K562 (cell line): Measurements from ENCODE around the gene ALG12. TPM values are rescaled to one million over a fixed set of nuclear protein-coding genes. Genes with fewer than 3 reads are reported as not detected.

Experiments
- ATF7 ChIP-seq: fragments of 450-650 bp; IDR thresholded peaks from 2 replicates; pipeline ENCODE4 v1.7.1; 2014; ENCODE audit warnings: mild to moderate bottlenecking, moderate library complexity
- BHLHE40 ChIP-seq: IDR thresholded peaks from 2 replicates; pipeline ENCODE4 v1.6.1; 2011; ENCODE audit warnings: low read length, improper control_type of control experiment
- CTBP1 ChIP-seq: fragments of 450-650 bp; IDR thresholded peaks from 2 replicates; pipeline ENCODE4 v1.6.1; 2016; ENCODE audit warnings: borderline replicate concordance
- GABPB1 ChIP-seq: sonication (generic); formaldehyde crosslinking; IDR thresholded peaks from 2 replicates; pipeline ENCODE4 v1.8.0; 2022; ENCODE audit warnings: mild to moderate bottlenecking, missing genetic modification reagents
- HDGF ChIP-seq: fragments of 450-650 bp; IDR thresholded peaks from 2 replicates; pipeline ENCODE4 v1.6.1; 2016
- ILF3 ChIP-seq: fragments of 450-650 bp; IDR thresholded peaks from 2 replicates; pipeline ENCODE4 v1.6.1; 2018; ENCODE audit warnings: antibody characterized with exemption, mild to moderate bottlenecking, moderate library complexity, borderline replicate concordance
- NFYB ChIP-seq: IDR thresholded peaks from 2 replicates; pipeline ENCODE4 v1.6.1; 2011; ENCODE audit warnings: mild to moderate bottlenecking, moderate library complexity; ENCODE audit not compliant: insufficient read length; ENCODE audit errors: extremely low read depth
- NONO ChIP-seq, 2 experiments: fragments of 200-400 bp in 1 of 2; fragments of 450-650 bp in 1 of 2; formaldehyde crosslinking in 1 of 2; IDR thresholded peaks; 2 replicates each; pipeline ENCODE4 v1.6.1; 2017; ENCODE audit warnings: low read depth in 2 of 2, mild to moderate bottlenecking in 2 of 2, moderate library complexity in 2 of 2, low read length in 1 of 2
- PCBP2 ChIP-seq: fragments of 200-400 bp; formaldehyde crosslinking; IDR thresholded peaks from 2 replicates; pipeline ENCODE4 v1.6.1; 2018; ENCODE audit warnings: low read length, low read depth, mild to moderate bottlenecking, moderate library complexity; ENCODE audit not compliant: poor library complexity, severe bottlenecking
- PML ChIP-seq: IDR thresholded peaks from 2 replicates; pipeline ENCODE4 v1.6.1; 2012; ENCODE audit warnings: low read length, inconsistent platforms
- RCOR1 ChIP-seq, 2 experiments: IDR thresholded peaks; 2 replicates each; pipeline ENCODE4 v1.6.1; 2012; ENCODE audit warnings: low read depth in 2 of 2, low read length in 2 of 2, borderline replicate concordance in 1 of 2, improper control_type of control experiment in 1 of 2
- SAFB ChIP-seq: fragments of 200-400 bp; formaldehyde crosslinking; IDR thresholded peaks from 2 replicates; pipeline ENCODE4 v1.6.1; 2017; ENCODE audit warnings: low read depth, low read length, borderline replicate concordance
- U2AF2 ChIP-seq: fragments of 200-400 bp; formaldehyde crosslinking; optimal IDR thresholded peaks from 2 replicates; pipeline ENCODE3; 2017; ENCODE audit warnings: low read depth, mild to moderate bottlenecking, low read length
- ZC3H4 ChIP-seq: sonication (generic); formaldehyde crosslinking; IDR thresholded peaks from 2 replicates; pipeline ENCODE4 v1.9.0; 2021; ENCODE audit warnings: missing genetic modification reagents, borderline replicate concordance
- ZNF253 ChIP-seq: fragments of 250-450 bp; sonication (Bioruptor Pico); conservative IDR thresholded peaks from 2 replicates; pipeline ENCODE4 v1.6.1; 2021; ENCODE audit warnings: mild to moderate bottlenecking
- ZNF431 ChIP-seq: sonication (generic); formaldehyde crosslinking; IDR thresholded peaks from 2 replicates; pipeline ENCODE4 v1.8.0; 2022; ENCODE audit warnings: mild to moderate bottlenecking, missing genetic modification reagents
- polyA plus RNA-seq, 8 experiments: library from polyadenylated mRNA; depleted of rRNA in 4 of 8; stranded (reverse) in 5 of 8; unstranded in 3 of 8; fragments of >200 nt; fragmentation: Nextera tagmentation in 2 of 8; fragmentation: Illumina TruSeq in 1 of 8; extraction: Ambion mirVana in 2 of 8; extraction: Trizol in 1 of 8; gene quantifications; 2 replicates each; pipeline versions ENCODE4 v1.2.1 to v1.2.3, GENCODE V29; 2011 to 2014; ENCODE audit warnings: inconsistent platforms in 1 of 8, missing spikeins in 1 of 8
- total RNA-seq, 7 experiments: library from RNA; depleted of rRNA in 6 of 7; stranded (reverse); fragments of >200 nt in 6 of 7; fragmentation: Illumina TruSeq in 2 of 7; extraction: Trizol in 2 of 7; gene quantifications; 2 replicates each; pipeline versions ENCODE4 v1.2.1 to v1.2.3, GENCODE V29; 2011 to 2021; ENCODE audit warnings: low replicate concordance in 1 of 7
- TF ChIP-seq, protein P1 (sequence below): fragments of 450-650 bp; formaldehyde crosslinking; IDR thresholded peaks from 2 replicates; pipeline ENCODE4 v1.4.0; 2022; ENCODE audit warnings: missing genetic modification characterization
- TF ChIP-seq, protein P2 (sequence below): sonication (generic); formaldehyde crosslinking; IDR thresholded peaks from 2 replicates; pipeline ENCODE4 v1.9.0; 2022; ENCODE audit warnings: mild to moderate bottlenecking, missing genetic modification reagents
- TF ChIP-seq, protein P3 (sequence below): IDR thresholded peaks from 2 replicates; pipeline ENCODE4 v1.6.1; 2011; ENCODE audit warnings: borderline replicate concordance, low read depth, mild to moderate bottlenecking, moderate library complexity, low read length; ENCODE audit not compliant: insufficient read depth, poor library complexity, severe bottlenecking
- TF ChIP-seq, protein P4 (sequence below): fragments of 250-450 bp; sonication (Bioruptor Pico); IDR thresholded peaks from 2 replicates; pipeline ENCODE4 v1.4.0; 2020; ENCODE audit warnings: mild to moderate bottlenecking, moderate library complexity

ALG12 gene
- total and polyA plus RNA-seq, 9 of the 15 experiments (the other 6 are each of a cell fraction or from before 2014, with no cell fraction given): 0.20 to 8.5 (median 3.4) TPM

DNA sequence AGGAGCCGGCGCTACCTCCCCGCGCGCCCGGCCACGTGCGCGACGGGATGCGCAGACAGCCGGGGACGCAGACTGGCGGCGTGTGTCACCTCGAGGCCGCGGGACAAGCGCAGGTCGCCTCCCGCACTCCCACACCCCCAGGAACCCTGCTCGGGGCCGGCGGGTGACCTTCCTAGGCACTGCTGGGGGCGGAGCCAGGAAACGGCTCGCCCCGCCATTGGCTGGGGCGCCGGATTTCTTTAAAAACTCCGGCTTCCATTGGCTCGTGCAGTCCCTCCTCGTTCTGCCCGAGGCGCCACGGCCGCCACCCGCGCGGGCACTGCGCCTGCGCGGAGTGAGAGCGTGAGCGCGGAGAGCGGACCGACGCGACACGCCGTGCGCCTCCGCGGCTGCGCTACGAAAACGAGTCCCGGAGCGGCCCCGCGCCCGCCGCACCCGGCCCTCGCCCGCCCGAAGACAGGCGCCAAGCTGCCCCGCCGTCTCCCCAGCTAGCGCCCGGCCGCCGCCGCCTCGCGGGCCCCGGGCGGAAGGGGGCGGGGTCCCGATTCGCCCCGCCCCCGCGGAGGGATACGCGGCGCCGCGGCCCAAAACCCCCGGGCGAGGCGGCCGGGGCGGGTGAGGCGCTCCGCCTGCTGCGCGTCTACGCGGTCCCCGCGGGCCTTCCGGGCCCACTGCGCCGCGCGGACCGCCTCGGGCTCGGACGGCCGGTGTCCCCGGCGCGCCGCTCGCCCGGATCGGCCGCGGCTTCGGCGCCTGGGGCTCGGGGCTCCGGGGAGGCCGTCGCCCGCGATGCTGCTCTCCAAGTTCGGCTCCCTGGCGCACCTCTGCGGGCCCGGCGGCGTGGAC, 42.1 kb upstream of the ALG12 start, which contains the start of gene PIM3 (continued):
- TF ChIP-seq ZNF253 (CRISPR knock-in tag) (no peak), ILF3 (no peak), SAFB (0 out of 2 replicates have a peak, but pooled peaks have one; percentile 44), NONO (IDR thresholded peaks at IDR 0.05; ENCODE audit: low read depth in 2 of 2, low read length in 1 of 2) (peak; percentile 46 to 83), U2AF2 (no peak), ZC3H4 (peak; percentile 6; the same call in 1 of the 2 replicates), GABPB1 (CRISPR knock-in tag) (peak; percentile 85), BHLHE40 (peak; percentile 77), HDGF (no peak), RCOR1 (IDR thresholded peaks at IDR 0.05; ENCODE audit: borderline replicate concordance in 1 of 2, low read depth in 2 of 2, low read length in 2 of 2) (no peak; a peak in 1 of 4 replicates), CTBP1 (peak; percentile 94), ATF7 (peak; percentile 60), PML (no peak), PCBP2 (no peak), NFYB (peak; percentile 42), ZNF431 (CRISPR knock-in tag) (no peak)
- TF ChIP-seq, protein P1, sequence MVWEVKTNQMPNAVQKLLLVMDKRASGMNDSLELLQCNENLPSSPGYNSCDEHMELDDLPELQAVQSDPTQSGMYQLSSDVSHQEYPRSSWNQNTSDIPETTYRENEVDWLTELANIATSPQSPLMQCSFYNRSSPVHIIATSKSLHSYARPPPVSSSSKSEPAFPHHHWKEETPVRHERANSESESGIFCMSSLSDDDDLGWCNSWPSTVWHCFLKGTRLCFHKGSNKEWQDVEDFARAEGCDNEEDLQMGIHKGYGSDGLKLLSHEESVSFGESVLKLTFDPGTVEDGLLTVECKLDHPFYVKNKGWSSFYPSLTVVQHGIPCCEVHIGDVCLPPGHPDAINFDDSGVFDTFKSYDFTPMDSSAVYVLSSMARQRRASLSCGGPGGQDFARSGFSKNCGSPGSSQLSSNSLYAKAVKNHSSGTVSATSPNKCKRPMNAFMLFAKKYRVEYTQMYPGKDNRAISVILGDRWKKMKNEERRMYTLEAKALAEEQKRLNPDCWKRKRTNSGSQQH: no peak
- TF ChIP-seq, protein P2, sequence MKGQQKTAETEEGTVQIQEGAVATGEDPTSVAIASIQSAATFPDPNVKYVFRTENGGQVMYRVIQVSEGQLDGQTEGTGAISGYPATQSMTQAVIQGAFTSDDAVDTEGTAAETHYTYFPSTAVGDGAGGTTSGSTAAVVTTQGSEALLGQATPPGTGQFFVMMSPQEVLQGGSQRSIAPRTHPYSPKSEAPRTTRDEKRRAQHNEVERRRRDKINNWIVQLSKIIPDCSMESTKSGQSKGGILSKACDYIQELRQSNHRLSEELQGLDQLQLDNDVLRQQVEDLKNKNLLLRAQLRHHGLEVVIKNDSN (CRISPR knock-in tag): peak; percentile 71
- TF ChIP-seq, protein P3, sequence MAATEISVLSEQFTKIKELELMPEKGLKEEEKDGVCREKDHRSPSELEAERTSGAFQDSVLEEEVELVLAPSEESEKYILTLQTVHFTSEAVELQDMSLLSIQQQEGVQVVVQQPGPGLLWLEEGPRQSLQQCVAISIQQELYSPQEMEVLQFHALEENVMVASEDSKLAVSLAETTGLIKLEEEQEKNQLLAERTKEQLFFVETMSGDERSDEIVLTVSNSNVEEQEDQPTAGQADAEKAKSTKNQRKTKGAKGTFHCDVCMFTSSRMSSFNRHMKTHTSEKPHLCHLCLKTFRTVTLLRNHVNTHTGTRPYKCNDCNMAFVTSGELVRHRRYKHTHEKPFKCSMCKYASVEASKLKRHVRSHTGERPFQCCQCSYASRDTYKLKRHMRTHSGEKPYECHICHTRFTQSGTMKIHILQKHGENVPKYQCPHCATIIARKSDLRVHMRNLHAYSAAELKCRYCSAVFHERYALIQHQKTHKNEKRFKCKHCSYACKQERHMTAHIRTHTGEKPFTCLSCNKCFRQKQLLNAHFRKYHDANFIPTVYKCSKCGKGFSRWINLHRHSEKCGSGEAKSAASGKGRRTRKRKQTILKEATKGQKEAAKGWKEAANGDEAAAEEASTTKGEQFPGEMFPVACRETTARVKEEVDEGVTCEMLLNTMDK: no peak
- TF ChIP-seq, protein P4, sequence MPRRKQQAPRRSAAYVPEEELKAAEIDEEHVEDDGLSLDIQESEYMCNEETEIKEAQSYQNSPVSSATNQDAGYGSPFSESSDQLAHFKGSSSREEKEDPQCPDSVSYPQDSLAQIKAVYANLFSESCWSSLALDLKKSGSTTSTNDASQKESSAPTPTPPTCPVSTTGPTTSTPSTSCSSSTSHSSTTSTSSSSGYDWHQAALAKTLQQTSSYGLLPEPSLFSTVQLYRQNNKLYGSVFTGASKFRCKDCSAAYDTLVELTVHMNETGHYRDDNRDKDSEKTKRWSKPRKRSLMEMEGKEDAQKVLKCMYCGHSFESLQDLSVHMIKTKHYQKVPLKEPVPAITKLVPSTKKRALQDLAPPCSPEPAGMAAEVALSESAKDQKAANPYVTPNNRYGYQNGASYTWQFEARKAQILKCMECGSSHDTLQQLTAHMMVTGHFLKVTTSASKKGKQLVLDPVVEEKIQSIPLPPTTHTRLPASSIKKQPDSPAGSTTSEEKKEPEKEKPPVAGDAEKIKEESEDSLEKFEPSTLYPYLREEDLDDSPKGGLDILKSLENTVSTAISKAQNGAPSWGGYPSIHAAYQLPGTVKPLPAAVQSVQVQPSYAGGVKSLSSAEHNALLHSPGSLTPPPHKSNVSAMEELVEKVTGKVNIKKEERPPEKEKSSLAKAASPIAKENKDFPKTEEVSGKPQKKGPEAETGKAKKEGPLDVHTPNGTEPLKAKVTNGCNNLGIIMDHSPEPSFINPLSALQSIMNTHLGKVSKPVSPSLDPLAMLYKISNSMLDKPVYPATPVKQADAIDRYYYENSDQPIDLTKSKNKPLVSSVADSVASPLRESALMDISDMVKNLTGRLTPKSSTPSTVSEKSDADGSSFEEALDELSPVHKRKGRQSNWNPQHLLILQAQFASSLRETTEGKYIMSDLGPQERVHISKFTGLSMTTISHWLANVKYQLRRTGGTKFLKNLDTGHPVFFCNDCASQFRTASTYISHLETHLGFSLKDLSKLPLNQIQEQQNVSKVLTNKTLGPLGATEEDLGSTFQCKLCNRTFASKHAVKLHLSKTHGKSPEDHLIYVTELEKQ (CRISPR knock-in tag): no peak
